Stimulated activated CD8-positive, alpha-beta memory T cell treated with anti-CD3 and anti-CD28 coated beads, Interleukin-7, amount 100 ng/mL, for 48 hours (primary cell): Measurements from ENCODE around the gene CDK5RAP2.

Source experiments
- DNase-seq, 2 donors: peaks; one replicate each; pipeline ENCODE4 v3.0.0-alpha.2; 2020; ENCODE audit warnings: low read depth in 1 of 2; ENCODE audit errors: extremely low read depth in 1 of 2

Gene CDK5RAP2

GRCh38 chr9:120363697-120364096 lies 216.3 kb downstream of the CDK5RAP2 start:
- DNase-seq, result no peak

GRCh38 chr9:120362446-120362845 lies 217.5 kb downstream of the CDK5RAP2 start:
- DNase-seq, result no peak

- no peak for DNase-seq
These were observed 218.4 kb downstream of the CDK5RAP2 start for GRCh38 chr9:120361551-120361950.

- DNase-seq, result no peak
These were observed 219.5 kb downstream of the CDK5RAP2 start for GRCh38 chr9:120360510-120360909.

- no peak for DNase-seq
These were observed 219.9 kb downstream of the CDK5RAP2 start for GRCh38 chr9:120360046-120360445.

GRCh38 chr9:120358877-120359276 lies 221.1 kb downstream of the CDK5RAP2 start:
- DNase-seq, result no peak

GRCh38 chr9:120353506-120353905 lies 226.5 kb downstream of the CDK5RAP2 start:
- no peak for DNase-seq

GRCh38 chr9:120351106-120351505 lies 228.9 kb downstream of the CDK5RAP2 start:
- DNase-seq, result no peak

GRCh38 chr9:120350596-120350995 lies 229.4 kb downstream of the CDK5RAP2 start:
- no peak for DNase-seq

GRCh38 chr9:120348951-120349429 lies 231.0 kb downstream of the CDK5RAP2 start:
- DNase-seq, result peak in 1 of 2 donors; percentile 8

GRCh38 chr9:120345379-120345778 lies 234.6 kb downstream of the CDK5RAP2 start:
- DNase-seq, result no peak

GRCh38 chr9:120344230-120344629 lies 235.7 kb downstream of the CDK5RAP2 start:
- no peak for DNase-seq

- no peak for DNase-seq
These were observed 236.6 kb downstream of the CDK5RAP2 start for GRCh38 chr9:120343416-120343815.
